Sciatic nerve (tissue), 2 donors: ENCODE measurements around the gene TRIM8. TPM values are rescaled to one million over a fixed set of nuclear protein-coding genes. Genes with fewer than 3 reads are reported as not detected.

Experiments
- ATAC-seq: fragments of 200-7000 bp; cut with Tn5 transposase; one replicate; pipeline ENCODE4 v1.9.1; 2020; ENCODE audit warnings: mild to moderate bottlenecking, moderate library complexity
- DNase-seq: peaks from one replicate; pipeline ENCODE4 v3.0.0-alpha.2; 2020; ENCODE audit warnings: low spot score
- intact Hi-C: fragments of 100-400 bp; cut with DNase I; formaldehyde crosslinking; loops from one replicate; pipeline ENCODE4 v1.14.2; 2022
- total RNA-seq: library from RNA; stranded (reverse); fragmentation: NEBNext Ultra II Directional; extraction: Animal tissue kit (Norgen Biotek cat#: 25700); gene quantifications from one replicate; pipeline ENCODE4 v1.2.1, GENCODE V29; 2021
- donor health status: DM: no; HTN: no; CAD: no.
- donor health status: DM: no; HTN: no; CAD: no.

The TRIM8 gene
- total RNA-seq, 1 donor from 2014 or later = 164 TPM

- no peak for ATAC-seq
- peak; percentile 40 for DNase-seq
- intact Hi-C loops = no loop called here
These were observed 13.6 kb upstream of the TRIM8 start for GRCh38 chr10:102630663-102631062.

- ATAC-seq = no peak
- DNase-seq = peak; percentile 53
- intact Hi-C loops = no loop called here
These were observed 12.5 kb upstream of the TRIM8 start for GRCh38 chr10:102631525-102632393.

GRCh38 chr10:102632394-102633111 is 11.7 kb upstream of the TRIM8 start:
- no peak for ATAC-seq
- peak; percentile 60 for DNase-seq
- intact Hi-C loops = no loop called here

DNA sequence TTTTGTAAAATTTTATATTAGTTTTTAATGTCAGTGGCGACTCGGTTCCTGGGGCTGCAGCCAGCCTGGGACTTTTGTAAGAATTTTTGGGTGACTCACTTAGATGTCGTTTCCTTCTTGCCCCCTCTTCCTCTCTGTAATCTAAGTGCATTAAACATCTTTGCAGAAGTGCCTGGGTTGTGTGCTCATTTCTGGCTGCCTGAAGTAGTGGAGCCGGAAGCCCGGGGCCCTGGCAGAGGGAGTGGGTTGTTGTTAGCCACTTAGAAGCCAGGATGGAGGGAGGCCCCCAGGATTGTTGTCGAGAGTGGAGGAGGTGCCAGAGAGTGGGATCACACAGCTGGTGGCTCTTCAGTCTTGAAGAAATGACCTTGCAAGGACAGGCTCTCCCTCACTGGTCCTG is 11.0 kb upstream of the TRIM8 start:
- DNase-seq (peak; percentile 61), ATAC-seq (no peak)
- intact Hi-C loops = no loop called here

DNA sequence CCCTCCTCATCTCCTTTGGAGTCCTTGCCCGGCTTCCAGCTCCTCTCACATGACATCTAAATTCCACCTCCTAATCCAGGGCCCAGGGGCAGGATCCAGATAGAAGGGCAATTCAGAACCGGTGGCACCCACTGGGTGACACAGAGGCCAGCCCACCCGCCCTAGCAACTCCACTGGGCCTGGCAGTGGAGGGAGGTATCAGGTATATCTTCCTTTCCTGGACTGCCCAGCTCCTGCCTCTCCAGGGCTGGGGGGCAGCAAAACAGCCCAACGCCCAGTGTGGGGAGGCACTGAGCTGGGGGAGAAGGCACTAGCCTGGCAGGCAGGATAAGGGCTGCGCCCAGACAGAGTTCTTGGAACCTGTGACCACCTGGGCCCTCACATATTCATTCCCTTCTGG is 10.4 kb upstream of the TRIM8 start:
- peak; percentile 48 for DNase-seq
- intact Hi-C loops = no loop called here
- ATAC-seq = no peak

GRCh38 chr10:102634686-102635085 is 9.6 kb upstream of the TRIM8 start:
- no peak for DNase-seq
- no peak for ATAC-seq
- intact Hi-C loops = no loop called here

DNA sequence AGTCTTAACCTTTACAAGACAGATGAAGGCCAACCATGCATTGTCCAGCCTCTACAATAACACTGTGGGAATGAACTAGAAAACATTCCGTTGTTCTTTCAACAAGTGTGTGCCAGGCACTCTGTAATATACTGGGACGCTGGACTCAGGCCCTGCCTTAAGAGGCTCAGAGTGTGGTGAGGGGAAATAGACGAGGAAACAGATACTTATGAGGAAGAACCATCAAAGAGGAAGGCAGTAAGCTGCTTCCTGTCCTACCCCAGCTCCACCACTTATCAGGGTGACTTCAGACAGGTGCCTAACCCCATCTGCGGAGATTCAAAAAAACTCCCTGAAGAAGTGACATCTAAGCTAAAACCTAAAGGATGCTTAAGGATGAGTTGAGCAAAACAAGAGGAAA is 8.9 kb upstream of the TRIM8 start:
- intact Hi-C loops = no loop called here
- DNase-seq (no peak), ATAC-seq (no peak)

- DNase-seq = no peak
- intact Hi-C loops = no loop called here
- ATAC-seq = no peak
These were observed 4.7 kb upstream of the TRIM8 start for GRCh38 chr10:102639537-102639936.

- intact Hi-C loops = loop anchor here (10.0 kb wide), 1 partner anchor 73 kb away; the partner anchor contains the start of genes ARL3 and SFXN2
- no peak for ATAC-seq
These were observed 2.9 kb upstream of the TRIM8 start for GRCh38 chr10:102641402-102641801.

DNA sequence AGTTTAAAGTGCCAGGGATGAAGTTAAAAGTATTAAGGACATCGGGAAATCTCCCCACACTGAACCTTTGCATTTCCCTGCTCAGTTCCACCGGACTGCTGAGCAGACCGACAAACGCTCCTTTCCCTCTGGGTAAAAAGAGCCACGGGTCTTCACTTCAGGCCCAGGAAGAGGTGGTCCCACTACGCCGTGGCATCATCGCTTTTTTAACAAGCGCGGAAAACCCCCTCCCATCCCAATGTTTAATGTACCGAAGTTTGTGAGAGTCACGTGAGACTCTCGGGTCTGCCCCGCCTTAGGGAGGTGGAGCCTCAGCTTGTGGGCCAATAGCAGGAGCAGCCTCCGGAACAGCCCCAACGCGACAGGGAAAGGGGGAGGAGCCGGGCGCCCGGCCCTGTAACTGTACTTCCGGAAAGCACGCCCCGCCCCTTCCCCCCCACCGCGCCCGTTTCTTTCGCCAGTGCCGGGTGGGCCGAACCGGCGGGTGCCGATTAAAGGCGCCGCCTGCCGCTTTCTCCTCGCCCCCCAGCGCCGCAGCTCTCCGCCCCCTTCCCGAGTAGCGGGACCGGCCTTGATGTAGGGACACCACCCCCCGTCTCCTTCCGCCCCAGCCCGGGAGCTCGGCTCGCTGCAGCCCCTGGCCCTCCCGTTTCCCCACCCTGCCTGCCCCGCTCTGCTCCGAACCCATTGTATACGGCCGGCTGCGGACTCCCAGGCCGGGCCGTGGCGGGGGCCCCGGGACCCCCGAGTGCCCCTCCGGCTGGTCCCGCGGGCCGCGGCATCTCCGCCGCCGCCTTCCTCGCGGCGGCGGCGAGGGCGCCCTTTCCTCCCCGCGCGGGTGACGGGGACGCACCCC is 2.2 kb upstream of the TRIM8 start:
- intact Hi-C loops = loop anchor here (10.0 kb wide), 1 partner anchor 73 kb away; the partner anchor contains the start of genes ARL3 and SFXN2
- ATAC-seq (peak; percentile 86), DNase-seq (peak; percentile 99)

More at GRCh38 chr10:102641402-102641801, 2.9 kb upstream of the TRIM8 start:
- DNase-seq = no peak

DNA sequence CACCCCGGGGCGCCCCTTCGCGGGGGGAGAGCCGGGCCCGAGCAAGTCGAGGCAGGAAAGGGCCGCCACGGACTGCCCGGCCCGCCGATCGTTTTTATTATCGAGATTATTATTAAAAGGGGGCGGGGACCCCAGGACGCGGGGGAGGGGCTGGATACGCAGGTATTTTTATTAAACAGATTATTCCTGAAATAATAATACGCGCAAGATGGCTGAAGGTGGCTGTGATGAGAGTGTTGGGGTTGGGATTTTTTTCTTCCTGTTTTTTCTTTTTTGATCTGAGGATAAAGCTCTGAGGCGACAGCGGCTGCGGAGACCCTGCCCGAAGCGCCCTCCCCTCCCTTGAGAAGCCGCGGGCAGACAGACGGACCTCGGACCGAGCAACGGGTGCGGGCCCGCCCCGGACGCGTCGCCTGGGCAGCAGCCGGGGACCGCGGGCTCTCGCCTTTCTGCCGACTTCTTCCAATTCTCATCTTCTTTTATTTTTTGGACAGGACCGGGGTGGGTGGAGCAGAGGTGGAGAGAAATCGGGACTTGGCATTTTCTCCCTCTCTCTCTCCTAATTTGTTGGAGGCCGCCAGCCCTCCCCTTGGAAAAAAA is 1.4 kb upstream of the TRIM8 start:
- DNase-seq (peak; percentile 86), ATAC-seq (no peak)
- intact Hi-C loops = loop anchor here (10.0 kb wide), 1 partner anchor 72 kb away; the partner anchor contains the start of genes ARL3 and SFXN2

- ATAC-seq (no peak), DNase-seq (peak; percentile 84)
- intact Hi-C loops = loop anchor here (10.0 kb wide), 1 partner anchor 71 kb away; the partner anchor contains the start of genes ARL3 and SFXN2
These were observed 778 bp upstream of the TRIM8 start for GRCh38 chr10:102643336-102644065.

DNA sequence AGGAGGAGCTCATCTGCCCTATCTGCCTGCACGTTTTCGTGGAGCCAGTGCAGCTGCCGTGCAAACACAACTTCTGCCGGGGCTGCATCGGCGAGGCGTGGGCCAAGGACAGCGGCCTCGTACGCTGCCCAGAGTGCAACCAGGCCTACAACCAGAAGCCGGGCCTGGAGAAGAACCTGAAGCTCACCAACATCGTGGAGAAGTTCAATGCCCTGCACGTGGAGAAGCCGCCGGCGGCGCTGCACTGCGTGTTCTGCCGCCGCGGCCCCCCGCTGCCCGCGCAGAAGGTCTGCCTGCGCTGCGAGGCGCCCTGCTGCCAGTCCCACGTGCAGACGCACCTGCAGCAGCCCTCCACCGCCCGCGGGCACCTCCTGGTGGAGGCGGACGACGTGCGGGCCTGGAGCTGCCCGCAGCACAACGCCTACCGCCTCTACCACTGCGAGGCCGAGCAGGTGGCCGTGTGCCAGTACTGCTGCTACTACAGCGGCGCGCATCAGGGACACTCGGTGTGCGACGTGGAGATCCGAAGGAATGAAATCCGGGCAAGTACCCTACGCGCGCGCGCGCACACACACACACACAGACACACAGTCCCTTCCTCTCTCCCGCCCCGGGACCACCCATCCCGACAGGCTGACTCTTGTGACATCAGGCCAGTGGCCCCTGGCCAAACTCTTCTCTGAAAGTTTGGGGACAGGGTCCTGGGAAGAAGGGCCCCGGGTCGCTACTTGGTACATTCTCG is 538 bp downstream of the TRIM8 start:
- ATAC-seq (peak; percentile 10), DNase-seq (peak; percentile 88)

GRCh38 chr10:102645388-102645740 is 1.1 kb downstream of the TRIM8 start:
- DNase-seq (peak; percentile 80), ATAC-seq (peak; percentile 35)
- intact Hi-C loops = loop anchor here (10.0 kb wide), 1 partner anchor 69 kb away; the partner anchor contains the start of genes ARL3 and SFXN2

More for the DNA sequence above, 538 bp downstream of the TRIM8 start:
- intact Hi-C loops = loop anchor here (10.0 kb wide), 1 partner anchor 70 kb away; the partner anchor contains the start of genes ARL3 and SFXN2

DNA sequence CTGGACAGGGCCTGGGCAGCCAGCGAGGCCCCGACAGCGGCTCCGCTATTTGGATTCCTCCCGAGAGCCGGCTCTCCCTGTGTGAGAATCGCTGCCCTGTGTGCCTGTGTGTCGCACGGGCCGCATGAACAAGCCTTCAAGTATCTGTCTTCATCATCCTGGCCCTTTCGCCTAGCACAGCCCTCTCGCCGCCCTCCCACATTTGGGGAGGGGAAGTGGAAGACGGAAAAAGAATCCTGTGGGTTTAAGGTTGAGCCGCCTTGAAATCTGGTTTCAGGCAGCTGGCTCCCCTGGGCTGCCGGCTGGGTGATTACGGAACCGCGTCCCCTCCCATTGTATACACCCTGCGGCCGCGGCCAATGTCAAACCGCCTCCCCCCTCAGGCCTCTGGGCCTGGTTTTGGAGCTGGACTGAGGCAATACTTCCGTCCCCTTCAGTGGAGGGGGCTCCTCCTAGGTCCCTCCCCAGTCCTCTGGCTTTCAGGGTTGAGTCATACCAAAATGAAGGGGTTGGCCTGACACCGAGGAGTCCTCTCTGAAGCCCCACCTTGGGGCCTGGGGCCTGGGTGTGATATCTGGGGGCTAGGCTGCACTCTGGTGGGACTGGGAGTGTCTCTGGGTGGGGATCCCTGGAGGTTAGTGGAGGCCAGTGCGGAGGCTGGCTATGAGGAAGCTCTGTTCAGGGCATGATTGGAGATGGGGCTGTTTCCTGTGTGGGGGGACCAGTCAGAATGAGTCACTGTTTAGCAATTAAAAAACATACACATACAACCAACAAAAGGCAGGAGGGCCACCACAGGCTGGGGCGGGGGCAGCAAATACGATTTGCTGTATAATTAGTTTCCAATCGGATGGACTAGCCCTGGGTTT is 1.7 kb downstream of the TRIM8 start:
- peak; percentile 93 for DNase-seq
- ATAC-seq = peak; percentile 82
- intact Hi-C loops = loop anchor here (10.0 kb wide), 1 partner anchor 69 kb away; the partner anchor contains the start of genes ARL3 and SFXN2
